HEK293T (cell line): Measurements from ENCODE around the gene TP53RK.

Experiments used
- ARNT ChIP-seq: fragments of 450-650 bp; IDR thresholded peaks from 2 replicates; pipeline ENCODE4 v1.6.1; 2017; ENCODE audit warnings: mild to moderate bottlenecking
- BHLHE40 ChIP-seq: fragments of 450-650 bp; IDR thresholded peaks from 2 replicates; pipeline ENCODE4 v1.6.1; 2016; ENCODE audit warnings: mild to moderate bottlenecking, moderate library complexity, borderline replicate concordance
- FOXA1 ChIP-seq: fragments of 450-650 bp; IDR thresholded peaks from 2 replicates; pipeline ENCODE4 v1.6.1; 2016; ENCODE audit warnings: mild to moderate bottlenecking
- FOXK2 ChIP-seq: fragments of 450-650 bp; IDR thresholded peaks from 2 replicates; pipeline ENCODE4 v1.6.1; 2016; ENCODE audit warnings: mild to moderate bottlenecking
- FOXM1 ChIP-seq: fragments of 450-650 bp; IDR thresholded peaks from 2 replicates; pipeline ENCODE4 v1.6.1; 2017; ENCODE audit warnings: mild to moderate bottlenecking, borderline replicate concordance
- L3MBTL2 ChIP-seq: fragments of 450-650 bp; conservative IDR thresholded peaks from 2 replicates; pipeline ENCODE4 v1.6.1; 2016; ENCODE audit warnings: mild to moderate bottlenecking
- LEF1 ChIP-seq: fragments of 450-650 bp; IDR thresholded peaks from 2 replicates; pipeline ENCODE4 v1.6.1; 2017; ENCODE audit warnings: mild to moderate bottlenecking, borderline replicate concordance
- NFRKB ChIP-seq: fragments of 450-650 bp; IDR thresholded peaks from 2 replicates; pipeline ENCODE4 v1.6.1; 2016; ENCODE audit warnings: mild to moderate bottlenecking, moderate library complexity
- PKNOX1 ChIP-seq: fragments of 450-650 bp; IDR thresholded peaks from 2 replicates; pipeline ENCODE4 v1.6.1; 2016
- SP1 ChIP-seq: fragments of 450-650 bp; IDR thresholded peaks from 2 replicates; pipeline ENCODE4 v1.6.1; 2017
- SUZ12 ChIP-seq: fragments of 450-650 bp; IDR thresholded peaks from 2 replicates; pipeline ENCODE4 v1.6.1; 2016; ENCODE audit warnings: mild to moderate bottlenecking
- TARDBP ChIP-seq: fragments of 450-650 bp; IDR thresholded peaks from 2 replicates; pipeline ENCODE4 v1.6.1; 2016

- TF ChIP-seq FOXM1 (no peak), BHLHE40 (no peak), FOXK2 (no peak), FOXA1 (no peak), LEF1 (no peak), NFRKB (no peak), ARNT (no peak), SUZ12 (no peak), TARDBP (no peak), SP1 (no peak), L3MBTL2 (no peak), PKNOX1 (no peak)
Observed at GRCh38 chr20:46640044-46640443, 49.2 kb downstream of the TP53RK start.
